ENCODE data around the gene GALNT16.

GALNT16 gene

GRCh38 chr14:69246331-69246730, 13.6 kb upstream of the GALNT16 start:
- no peak for DNase-seq (ENCODE audit: low read depth)
- no peak overlapping the region for H3K4me3 ChIP-seq (ENCODE audit: low read depth, low read length)
- TF ChIP-seq POLR2A (IDR thresholded peaks at IDR 0.05; ENCODE audit: extremely low read depth, insufficient read length) (no peak), MYC (IDR thresholded peaks at IDR 0.05; ENCODE audit: low read depth, low read length) (no peak), MAX (IDR thresholded peaks at IDR 0.05; ENCODE audit: low read depth, low read length) (no peak)
- TF ChIP-seq, protein P1, sequence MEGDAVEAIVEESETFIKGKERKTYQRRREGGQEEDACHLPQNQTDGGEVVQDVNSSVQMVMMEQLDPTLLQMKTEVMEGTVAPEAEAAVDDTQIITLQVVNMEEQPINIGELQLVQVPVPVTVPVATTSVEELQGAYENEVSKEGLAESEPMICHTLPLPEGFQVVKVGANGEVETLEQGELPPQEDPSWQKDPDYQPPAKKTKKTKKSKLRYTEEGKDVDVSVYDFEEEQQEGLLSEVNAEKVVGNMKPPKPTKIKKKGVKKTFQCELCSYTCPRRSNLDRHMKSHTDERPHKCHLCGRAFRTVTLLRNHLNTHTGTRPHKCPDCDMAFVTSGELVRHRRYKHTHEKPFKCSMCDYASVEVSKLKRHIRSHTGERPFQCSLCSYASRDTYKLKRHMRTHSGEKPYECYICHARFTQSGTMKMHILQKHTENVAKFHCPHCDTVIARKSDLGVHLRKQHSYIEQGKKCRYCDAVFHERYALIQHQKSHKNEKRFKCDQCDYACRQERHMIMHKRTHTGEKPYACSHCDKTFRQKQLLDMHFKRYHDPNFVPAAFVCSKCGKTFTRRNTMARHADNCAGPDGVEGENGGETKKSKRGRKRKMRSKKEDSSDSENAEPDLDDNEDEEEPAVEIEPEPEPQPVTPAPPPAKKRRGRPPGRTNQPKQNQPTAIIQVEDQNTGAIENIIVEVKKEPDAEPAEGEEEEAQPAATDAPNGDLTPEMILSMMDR (IDR thresholded peaks at IDR 0.05; ENCODE audit: low read depth, low read length) = no peak

DNA sequence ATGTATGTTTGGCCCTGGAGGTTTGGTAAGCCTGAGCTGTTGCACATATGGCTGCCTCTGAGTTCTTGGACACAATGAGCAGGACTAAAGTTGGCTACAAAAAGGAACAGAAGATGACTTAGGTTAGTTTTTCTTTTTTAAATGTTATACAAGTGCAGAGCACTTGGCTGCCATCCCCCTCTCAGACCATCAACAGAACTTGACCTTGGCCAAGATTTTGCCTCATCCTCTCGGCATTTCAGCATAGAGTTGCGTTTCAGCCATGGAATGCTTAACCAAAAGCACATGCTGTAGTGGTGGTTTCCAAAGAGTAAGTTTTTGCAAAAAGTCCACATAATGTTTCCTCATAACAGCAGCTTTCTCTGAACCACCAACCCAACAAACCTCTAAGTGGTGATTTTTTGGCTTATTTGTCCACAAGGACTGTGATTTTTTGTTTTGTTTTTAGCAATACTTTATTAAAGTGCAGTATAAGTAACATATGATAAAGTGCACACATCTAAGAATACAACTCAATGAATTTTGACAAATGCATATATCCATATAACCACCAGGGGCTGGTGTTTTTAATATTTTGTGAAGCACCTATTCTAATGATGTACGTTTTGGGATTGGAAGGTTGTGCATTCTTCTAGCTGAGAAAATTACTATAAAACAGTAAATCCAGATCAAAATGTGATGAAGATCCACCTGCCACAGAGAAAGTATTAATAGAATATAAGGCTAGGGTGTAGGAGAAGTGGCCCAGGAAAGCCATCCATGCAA, 12.1 kb upstream of the GALNT16 start:
- TF ChIP-seq MAX (IDR thresholded peaks at IDR 0.05; ENCODE audit: low read depth, low read length) (no peak), POLR2A (IDR thresholded peaks at IDR 0.05; ENCODE audit: extremely low read depth, insufficient read length) (no peak), MYC (IDR thresholded peaks at IDR 0.05; ENCODE audit: low read depth, low read length) (no peak)
- TF ChIP-seq, protein P1 (IDR thresholded peaks at IDR 0.05; ENCODE audit: low read depth, low read length) = no peak
- H3K4me3 ChIP-seq (ENCODE audit: low read depth, low read length) = no peak overlapping the region
- DNase-seq (ENCODE audit: low read depth) = no peak

- no peak for DNase-seq (ENCODE audit: low read depth)
- TF ChIP-seq MYC (IDR thresholded peaks at IDR 0.05; ENCODE audit: low read depth, low read length) = no peak
- no peak for TF ChIP-seq POLR2A (IDR thresholded peaks at IDR 0.05; ENCODE audit: extremely low read depth, insufficient read length)
- TF ChIP-seq, protein P1 (IDR thresholded peaks at IDR 0.05; ENCODE audit: low read depth, low read length) = no peak
- H3K4me3 ChIP-seq (ENCODE audit: low read depth, low read length) = no peak overlapping the region
These were observed 10.4 kb upstream of the GALNT16 start for GRCh38 chr14:69249603-69250002.

- TF ChIP-seq MAX (IDR thresholded peaks at IDR 0.05; ENCODE audit: low read depth, low read length) = no peak
- no peak for TF ChIP-seq POLR2A (IDR thresholded peaks at IDR 0.05; ENCODE audit: extremely low read depth, insufficient read length)
- TF ChIP-seq, protein P1 (IDR thresholded peaks at IDR 0.05; ENCODE audit: low read depth, low read length) = no peak
- TF ChIP-seq MYC (IDR thresholded peaks at IDR 0.05; ENCODE audit: low read depth, low read length) = no peak
- no peak for DNase-seq (ENCODE audit: low read depth)
- H3K4me3 ChIP-seq (ENCODE audit: low read depth, low read length) = no peak overlapping the region
These were observed 7.1 kb upstream of the GALNT16 start for GRCh38 chr14:69252851-69253250.

GRCh38 chr14:69259168-69259526, 811 bp upstream of the GALNT16 start:
- no peak for TF ChIP-seq MAX (IDR thresholded peaks at IDR 0.05; ENCODE audit: low read depth, low read length)
- no peak for DNase-seq (ENCODE audit: low read depth)
- H3K4me3 ChIP-seq (ENCODE audit: low read depth, low read length) = no peak overlapping the region

GRCh38 chr14:69260190-69260860, 367 bp downstream of the GALNT16 start:
- TF ChIP-seq MYC (IDR thresholded peaks at IDR 0.05; ENCODE audit: low read depth, low read length) = no peak
- TF ChIP-seq, protein P1 (IDR thresholded peaks at IDR 0.05; ENCODE audit: low read depth, low read length) = no peak
- TF ChIP-seq POLR2A (IDR thresholded peaks at IDR 0.05; ENCODE audit: extremely low read depth, insufficient read length) = no peak
- no peak for TF ChIP-seq MAX (IDR thresholded peaks at IDR 0.05; ENCODE audit: low read depth, low read length)
- H3K4me3 ChIP-seq (ENCODE audit: low read depth, low read length) = no peak overlapping the region
- DNase-seq (ENCODE audit: low read depth) = no peak

Measured in NB4 (cell line).